K562 treated with DMSO at 1 percent for 4 hours (cell line): Measurements from ENCODE around the gene TKFC. TPM values are rescaled to one million over a fixed set of nuclear protein-coding genes. Genes with fewer than 3 reads are reported as not detected.

Source experiments
- total RNA-seq: library from RNA; unstranded; fragments of 300-600 nt; gene quantifications from 2 replicates; pipeline ENCODE4 v1.2.3, GENCODE V29; 2022; ENCODE audit not compliant: insufficient read depth

The TKFC gene
- total RNA-seq = 20.6 and 28.1 TPM in 2 replicates

GRCh38 chr11:61332797-61333549 lies at the start of gene TKFC, which contains the start of gene DDB1:
Gene TKFC (plus strand): TSS chr11:61333228. CDS start chr11:61334729, 1,501 bp downstream.
Gene DDB1 (minus strand): TSS chr11:61333105. CDS start chr11:61332968, 137 bp downstream.

GRCh38 chr11:61294717-61295595 lies 38.1 kb upstream of the TKFC start, which contains the start of gene VWCE:
Gene VWCE (minus strand): TSS chr11:61295316. CDS start chr11:61295037, 279 bp downstream.

GRCh38 chr11:61361741-61362541 lies 28.9 kb downstream of the TKFC start, which contains the start of the genes CYB561A3 and TMEM138:
Gene CYB561A3 (minus strand): TSS chr11:61361882. CDS start chr11:61356713, 5,169 bp downstream.
Gene TMEM138 (plus strand): TSS chr11:61362374. CDS start chr11:61364391, 2,017 bp downstream.

Other genes starting within 250 kb of the TKFC start
- not detected in 2 replicates for gene CD5, start 230.7 kb upstream of the TKFC start, total RNA-seq
- gene VPS37C, start 171.8 kb upstream of the TKFC start, total RNA-seq = 19.2 and 24.1 TPM in 2 replicates
- gene PGA3, start 129.7 kb upstream of the TKFC start, total RNA-seq = not detected in 2 replicates
- not detected in 2 replicates for gene PGA4, start 110.9 kb upstream of the TKFC start, total RNA-seq
- gene PGA5, start 92.1 kb upstream of the TKFC start, total RNA-seq = not detected in 2 replicates
- gene VWCE, start 37.9 kb upstream of the TKFC start, total RNA-seq = 2.5 and 5.1 TPM in 2 replicates
- gene DDB1, start 123 bp upstream of the TKFC start, total RNA-seq = 134 and 151 TPM in 2 replicates
- gene CYB561A3, start 28.7 kb downstream of the TKFC start, total RNA-seq = 87.7 and 94.7 TPM in 2 replicates
- 21.9 and 38.7 TPM in 2 replicates for gene TMEM138, start 29.1 kb downstream of the TKFC start, total RNA-seq
- 9.2 and 12.0 TPM in 2 replicates for gene TMEM216, start 59.4 kb downstream of the TKFC start, total RNA-seq
- 44.8 and 53.8 TPM in 2 replicates for gene CPSF7, start 96.7 kb downstream of the TKFC start, total RNA-seq
- 43.5 and 49.3 TPM in 2 replicates for gene SDHAF2, start 96.9 kb downstream of the TKFC start, total RNA-seq
- not detected in 2 replicates for gene LRRC10B, start 175.5 kb downstream of the TKFC start, total RNA-seq
- gene SYT7, start 247.8 kb downstream of the TKFC start, total RNA-seq = not detected in 2 replicates